Measurements from ENCODE around the gene GADD45B.

The GADD45B gene

GRCh38 chr19:2462635-2463421, 13.1 kb upstream of the GADD45B start (continued):
- TF ChIP-seq ZNF148 (tag by site-specific recombination; IDR thresholded peaks at IDR 0.05; ENCODE audit: borderline replicate concordance) (no peak), ZNF354C (tag by site-specific recombination; IDR thresholded peaks at IDR 0.05; ENCODE audit: borderline replicate concordance, low read depth) (no peak), ZNF626 (tag by site-specific recombination; IDR thresholded peaks at IDR 0.05) (no peak), IKZF3 (tag by site-specific recombination; IDR thresholded peaks at IDR 0.05) (peak; percentile 94), ZNF704 (tag by site-specific recombination; IDR thresholded peaks at IDR 0.05) (no peak), ZNF24 (tag by site-specific recombination; IDR thresholded peaks at IDR 0.05) (peak; percentile 86; the same call in 1 of the 2 replicates), ZNF701 (tag by site-specific recombination; IDR thresholded peaks at IDR 0.05) (no peak), ZNF510 (tag by site-specific recombination; IDR thresholded peaks at IDR 0.05; ENCODE audit: insufficient replicate concordance) (peak; percentile 51), MYNN (tag by site-specific recombination; IDR thresholded peaks at IDR 0.05; ENCODE audit: borderline replicate concordance) (no peak), ZNF571 (tag by site-specific recombination; IDR thresholded peaks at IDR 0.05) (no peak), ZNF433 (tag by site-specific recombination; IDR thresholded peaks at IDR 0.05; ENCODE audit: low read depth) (no peak), ZNF610 (tag by site-specific recombination; IDR thresholded peaks at IDR 0.05; ENCODE audit: borderline replicate concordance) (no peak), ZSCAN16 (tag by site-specific recombination; IDR thresholded peaks at IDR 0.05) (no peak), ZNF184 (tag by site-specific recombination; IDR thresholded peaks at IDR 0.05) (peak; percentile 91), ZNF639 (tag by site-specific recombination; IDR thresholded peaks at IDR 0.05) (peak; percentile 81), ZNF544 (tag by site-specific recombination; IDR thresholded peaks at IDR 0.05) (no peak), ZNF146 (tag by site-specific recombination; IDR thresholded peaks at IDR 0.05) (no peak), HOXD13 (CRISPR knock-in tag; IDR thresholded peaks at IDR 0.05; ENCODE audit: borderline replicate concordance) (no peak), GLI2 (tag by site-specific recombination; IDR thresholded peaks at IDR 0.05; ENCODE audit: borderline replicate concordance, low read depth) (peak; percentile 62; the same call in 1 of the 2 replicates), KLF1 (tag by site-specific recombination; IDR thresholded peaks at IDR 0.05) (peak; percentile 41), ZNF121 (tag by site-specific recombination; IDR thresholded peaks at IDR 0.05) (no peak), MZF1 (tag by site-specific recombination; IDR thresholded peaks at IDR 0.05; ENCODE audit: borderline replicate concordance) (no peak), ZNF514 (tag by site-specific recombination; IDR thresholded peaks at IDR 0.05) (no peak), GLI4 (tag by site-specific recombination; IDR thresholded peaks at IDR 0.05) (no peak), PATZ1 (tag by site-specific recombination; IDR thresholded peaks at IDR 0.05) (0 out of 2 replicates have a peak, but pooled peaks have one; percentile 62), RBAK (tag by site-specific recombination; IDR thresholded peaks at IDR 0.05) (no peak), GLIS2 (tag by site-specific recombination; IDR thresholded peaks at IDR 0.05) (peak; percentile 37; the same call in 1 of the 2 replicates), WT1 (tag by site-specific recombination; IDR thresholded peaks at IDR 0.05) (peak; percentile 54), ZNF530 (tag by site-specific recombination; IDR thresholded peaks at IDR 0.05; ENCODE audit: low read depth) (no peak), OSR2 (tag by site-specific recombination; IDR thresholded peaks at IDR 0.05) (no peak), ZNF23 (tag by site-specific recombination; IDR thresholded peaks at IDR 0.05; ENCODE audit: borderline replicate concordance) (no peak), FEZF1 (tag by site-specific recombination; IDR thresholded peaks at IDR 0.05) (no peak), ZNF791 (tag by site-specific recombination; IDR thresholded peaks at IDR 0.05) (no peak), SALL2 (tag by site-specific recombination; IDR thresholded peaks at IDR 0.05; ENCODE audit: borderline replicate concordance) (no peak), ZNF830 (tag by site-specific recombination; IDR thresholded peaks at IDR 0.05; ENCODE audit: low read depth) (no peak)

Data from HEK293 (cell line).